H9 (cell line): ENCODE results near the gene SLC16A2. TPM values are rescaled to one million over a fixed set of nuclear protein-coding genes. Genes with fewer than 3 reads are reported as not detected.

ENCODE experiments used
- DNase-seq: peaks from one replicate; pipeline ENCODE4 v3.0.0-alpha.2; 2017
- H2AFZ ChIP-seq: one replicate; pipeline ENCODE4 v1.6.1; 2013; ENCODE audit warnings: mild to moderate bottlenecking, low read length, control low read depth, moderate library complexity
- H2AK5ac ChIP-seq: 2 replicates; pipeline ENCODE4 v1.6.1; 2013; ENCODE audit warnings: low read length, control low read depth, mixed read lengths; ENCODE audit not compliant: insufficient read length
- H2BK120ac ChIP-seq: one replicate; pipeline ENCODE4 v1.6.1; 2013; ENCODE audit warnings: low read depth, mild to moderate bottlenecking, low read length, control low read depth, inconsistent platforms; ENCODE audit not compliant: poor library complexity, severe bottlenecking
- H2BK12ac ChIP-seq: 2 replicates; pipeline ENCODE4 v1.6.1; 2013; ENCODE audit warnings: low read length, control low read depth, mixed read lengths, low read depth; ENCODE audit not compliant: insufficient read length
- H2BK15ac ChIP-seq: 2 replicates; pipeline ENCODE4 v1.6.1; 2013; ENCODE audit warnings: low read depth, low read length, control low read depth
- H2BK20ac ChIP-seq: one replicate; pipeline ENCODE4 v1.6.1; 2013; ENCODE audit warnings: low read depth, mild to moderate bottlenecking, low read length, control low read depth, inconsistent platforms; ENCODE audit not compliant: poor library complexity, severe bottlenecking
- H2BK5ac ChIP-seq: 2 replicates; pipeline ENCODE4 v1.6.1; 2013; ENCODE audit warnings: low read length, control low read depth, mixed read lengths; ENCODE audit not compliant: insufficient read length
- H3K14ac ChIP-seq: 2 replicates; pipeline ENCODE4 v1.6.1; 2013; ENCODE audit warnings: low read length, control low read depth; ENCODE audit not compliant: insufficient read depth
- H3K18ac ChIP-seq: 2 replicates; pipeline ENCODE4 v1.6.1; 2013; ENCODE audit warnings: low read depth, mild to moderate bottlenecking, mixed read lengths, low read length, control low read depth; ENCODE audit not compliant: insufficient read length
- H3K23ac ChIP-seq: 2 replicates; pipeline ENCODE4 v1.6.1; 2013; ENCODE audit warnings: low read length, control low read depth, mixed read lengths, low read depth; ENCODE audit not compliant: insufficient read length
- H3K23me2 ChIP-seq: 2 replicates; pipeline ENCODE4 v1.6.1; 2013; ENCODE audit warnings: low read depth, mild to moderate bottlenecking, mixed read lengths, low read length, control low read depth; ENCODE audit not compliant: insufficient read length, poor library complexity, severe bottlenecking
- H3K27ac ChIP-seq: 2 replicates; pipeline ENCODE4 v1.5.1; 2013; ENCODE audit warnings: low read length, control low read depth, mixed read lengths, low read depth; ENCODE audit not compliant: insufficient read length
- H3K27me3 ChIP-seq: 2 replicates; pipeline ENCODE4 v1.6.1; 2013; ENCODE audit warnings: low read length, control low read depth, inconsistent platforms; ENCODE audit not compliant: insufficient read depth
- H3K4ac ChIP-seq: 2 replicates; pipeline ENCODE4 v1.6.1; 2013; ENCODE audit warnings: low read depth, mild to moderate bottlenecking, control low read depth, inconsistent platforms, low read length, moderate library complexity
- H3K4me1 ChIP-seq: 2 replicates; pipeline ENCODE4 v1.6.1; 2013; ENCODE audit warnings: low read length, control low read depth, inconsistent platforms; ENCODE audit not compliant: insufficient read depth
- H3K4me2 ChIP-seq: 2 replicates; pipeline ENCODE4 v1.6.1; 2013; ENCODE audit warnings: low read length, control low read depth, mixed read lengths; ENCODE audit not compliant: insufficient read length, insufficient read depth
- H3K56ac ChIP-seq: 2 replicates; pipeline ENCODE4 v1.6.1; 2013; ENCODE audit warnings: low read depth, mild to moderate bottlenecking, mixed read lengths, low read length, control low read depth; ENCODE audit not compliant: insufficient read length
- H3K79me1 ChIP-seq: 2 replicates; pipeline ENCODE4 v1.6.1; 2013; ENCODE audit warnings: low read depth, mild to moderate bottlenecking, moderate library complexity, low read length, control low read depth, inconsistent platforms; ENCODE audit not compliant: insufficient read depth, poor library complexity, severe bottlenecking
- H3K79me2 ChIP-seq: 2 replicates; pipeline ENCODE4 v1.6.1; 2013; ENCODE audit warnings: low read length, control low read depth, inconsistent platforms; ENCODE audit not compliant: insufficient read depth
- H3K9ac ChIP-seq: 2 replicates; pipeline ENCODE4 v1.6.1; 2013; ENCODE audit warnings: low read length, control low read depth, mixed read lengths; ENCODE audit not compliant: insufficient read length; ENCODE audit errors: extremely low read depth
- H3K9me3 ChIP-seq: one replicate; pipeline ENCODE4 v1.6.1; 2013; ENCODE audit warnings: low read depth, low read length, inconsistent platforms; ENCODE audit not compliant: control insufficient read depth
- H3T11ph ChIP-seq: one replicate; pipeline ENCODE4 v1.6.1; 2013; ENCODE audit warnings: mild to moderate bottlenecking, low read length, control low read depth, inconsistent platforms
- H4K20me1 ChIP-seq: one replicate; pipeline ENCODE4 v1.6.1; 2013; ENCODE audit not compliant: control insufficient read depth, insufficient read length, insufficient read depth
- H4K5ac ChIP-seq: 2 replicates; pipeline ENCODE4 v1.6.1; 2013; ENCODE audit warnings: low read depth, mild to moderate bottlenecking, mixed read lengths, low read length, control low read depth; ENCODE audit not compliant: insufficient read length
- H4K8ac ChIP-seq: replicated peaks from 2 replicates; pipeline ENCODE4 v1.6.1; 2013; ENCODE audit warnings: low read length, control low read depth, mixed read lengths, low read depth; ENCODE audit not compliant: insufficient read length
- H4K91ac ChIP-seq: 2 replicates; pipeline ENCODE4 v1.6.1; 2013; ENCODE audit warnings: low read depth, mild to moderate bottlenecking, moderate library complexity, mixed read lengths, low read length, control low read depth; ENCODE audit not compliant: insufficient read length
- H3K27ac Mint-ChIP-seq, 3 experiments: 2 replicates in 2 of 3; 3 replicates in 1 of 3; pipeline ENCODE4 v1.8.0; 2020 to 2021; ENCODE audit warnings: mixed read lengths in 3 of 3, mild to moderate bottlenecking in 1 of 3, moderate library complexity in 1 of 3
- H3K27me3 Mint-ChIP-seq: 2 replicates; pipeline ENCODE4 v1.8.0; 2021; ENCODE audit warnings: low read depth, mild to moderate bottlenecking, moderate library complexity, mixed read lengths
- H3K36me3 Mint-ChIP-seq, 3 experiments: 2 replicates in 2 of 3; 3 replicates in 1 of 3; pipeline ENCODE4 v1.8.0; 2020 to 2021; ENCODE audit warnings: low read depth in 3 of 3, mixed read lengths in 3 of 3; ENCODE audit not compliant: insufficient read depth in 1 of 3
- H3K4me1 Mint-ChIP-seq, 2 experiments: 2 replicates each; pipeline ENCODE4 v1.8.0; 2020; ENCODE audit warnings: mixed read lengths in 2 of 2
- H3K4me3 Mint-ChIP-seq, 2 experiments: 2 replicates in 1 of 2; 3 replicates in 1 of 2; pipeline ENCODE4 v1.8.0; 2020 to 2021; ENCODE audit warnings: mild to moderate bottlenecking in 2 of 2, mixed read lengths in 2 of 2, moderate library complexity in 1 of 2
- H3K9me3 Mint-ChIP-seq, 2 experiments: 2 replicates in 1 of 2; 3 replicates in 1 of 2; pipeline ENCODE4 v1.8.0; 2020; ENCODE audit warnings: mild to moderate bottlenecking in 2 of 2, mixed read lengths in 2 of 2, moderate library complexity in 1 of 2
- WGBS: extraction: QIAGEN DNeasy Blood & Tissue Kit; methylation state at CpG from one replicate; pipeline ENCODE4 v1.1.7; 2013; ENCODE audit warnings: missing lambda C conversion rate, low lambda C conversion rate, mixed read lengths; ENCODE audit not compliant: insufficient read length; ENCODE audit errors: extremely low coverage; 5-methylcytosine and 5-hydroxymethylcytosine counted together
- total RNA-seq: library from RNA; stranded (reverse); gene quantifications from 2 replicates; pipeline ENCODE4 v1.2.1, GENCODE V29; 2021
- TF ChIP-seq, protein P1 (sequence below): fragments of 200-600 bp; sonication (generic); conservative IDR thresholded peaks from 3 replicates; pipeline ENCODE4 v1.8.0; 2021; ENCODE audit warnings: antibody characterized with exemption, mild to moderate bottlenecking

SLC16A2 gene
- total RNA-seq, 1 experiment from 2014 or later = 17.1 TPM

DNA sequence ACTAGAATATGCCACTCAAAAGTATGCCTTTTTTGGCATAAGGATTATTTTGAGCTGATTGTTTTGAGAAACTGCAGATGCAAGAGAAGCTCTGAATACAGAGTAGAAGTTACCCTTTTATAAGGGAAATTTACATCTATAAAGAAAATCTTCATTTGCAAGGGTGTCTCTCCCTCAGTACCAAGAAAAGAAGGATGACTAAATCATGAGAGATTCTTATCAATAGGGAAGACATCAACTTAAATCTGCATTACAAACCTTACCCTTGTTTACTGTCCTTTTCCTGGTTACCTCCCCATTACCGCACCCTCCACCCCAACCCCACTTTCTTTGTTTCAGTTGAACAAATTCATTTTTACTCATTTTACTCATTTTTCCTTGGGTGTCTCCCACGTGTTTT, 130.6 kb downstream of the SLC16A2 start:
- no peaks in the 10 kb centered on the region for H3K23me2 ChIP-seq
- H3K79me1 ChIP-seq = no peaks in the 10 kb centered on the region
- H2BK20ac ChIP-seq = no peak overlapping the region
- H3T11ph ChIP-seq = no peak overlapping the region
- TF ChIP-seq, protein P1, sequence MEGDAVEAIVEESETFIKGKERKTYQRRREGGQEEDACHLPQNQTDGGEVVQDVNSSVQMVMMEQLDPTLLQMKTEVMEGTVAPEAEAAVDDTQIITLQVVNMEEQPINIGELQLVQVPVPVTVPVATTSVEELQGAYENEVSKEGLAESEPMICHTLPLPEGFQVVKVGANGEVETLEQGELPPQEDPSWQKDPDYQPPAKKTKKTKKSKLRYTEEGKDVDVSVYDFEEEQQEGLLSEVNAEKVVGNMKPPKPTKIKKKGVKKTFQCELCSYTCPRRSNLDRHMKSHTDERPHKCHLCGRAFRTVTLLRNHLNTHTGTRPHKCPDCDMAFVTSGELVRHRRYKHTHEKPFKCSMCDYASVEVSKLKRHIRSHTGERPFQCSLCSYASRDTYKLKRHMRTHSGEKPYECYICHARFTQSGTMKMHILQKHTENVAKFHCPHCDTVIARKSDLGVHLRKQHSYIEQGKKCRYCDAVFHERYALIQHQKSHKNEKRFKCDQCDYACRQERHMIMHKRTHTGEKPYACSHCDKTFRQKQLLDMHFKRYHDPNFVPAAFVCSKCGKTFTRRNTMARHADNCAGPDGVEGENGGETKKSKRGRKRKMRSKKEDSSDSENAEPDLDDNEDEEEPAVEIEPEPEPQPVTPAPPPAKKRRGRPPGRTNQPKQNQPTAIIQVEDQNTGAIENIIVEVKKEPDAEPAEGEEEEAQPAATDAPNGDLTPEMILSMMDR = no peak
- no peak overlapping the region for H3K27ac ChIP-seq
- no peak overlapping the region for H2AFZ ChIP-seq
- Mint-ChIP-seq H3K4me3 (no peak overlapping the region), H3K4me1 (peaks cover 8 to 14% of the 10 kb centered on the region in 2 experiments), H3K36me3 (peaks cover 5 to 7% (median 7%) of the 10 kb centered on the region in 3 experiments; a peak in 6 of 7 replicates), H3K9me3 (peaks cover 38 to 46% of the 10 kb centered on the region in 2 experiments), H3K27me3 (no peaks in the 10 kb centered on the region; the same call in 1 of the 2 replicates), H3K27ac (peak overlapping the region in 2 of 3 experiments; percentile 27 to 78; a peak in 3 of 7 replicates)
- H2BK120ac ChIP-seq = peak overlapping the region; percentile 12
- no peaks in the 10 kb centered on the region for H3K9me3 ChIP-seq
- no peaks in the 10 kb centered on the region for H4K20me1 ChIP-seq
- H3K56ac ChIP-seq = no peak overlapping the region
- H2BK12ac ChIP-seq = no peak overlapping the region
- H3K18ac ChIP-seq = no peak overlapping the region
- no peak overlapping the region for H2AK5ac ChIP-seq
- no peak overlapping the region for H3K4me2 ChIP-seq
- no peak overlapping the region for H3K23ac ChIP-seq
- H3K79me2 ChIP-seq = no peaks in the 10 kb centered on the region
- no peak for DNase-seq
- H4K91ac ChIP-seq = no peak overlapping the region
- H3K9ac ChIP-seq = no peak overlapping the region
- no peak overlapping the region for H4K5ac ChIP-seq
- H3K4me1 ChIP-seq = no peaks in the 10 kb centered on the region; the same call in 1 of the 2 replicates
- no peaks in the 10 kb centered on the region for H3K27me3 ChIP-seq
- H3K4ac ChIP-seq = no peak overlapping the region
- no peak overlapping the region for H4K8ac ChIP-seq
- H3K14ac ChIP-seq = no peak overlapping the region
- 100% methylated on average over 1 of the region's 2 CpGs for WGBS
- no peak overlapping the region for H2BK15ac ChIP-seq
- no peak overlapping the region for H2BK5ac ChIP-seq
